EL (cell line): Measurements from ENCODE around the gene GLRX2.
"Not testable (repeated sequence)": the region's sequence is repeated elsewhere in the genome, so short reads cannot be mapped to it uniquely, and the experiment has no call there.

Experiments
- DNase-seq: peaks from one replicate; pipeline ENCODE4 v3.0.0-alpha.2; 2016

Gene GLRX2

GRCh38 chr1:193062698-193063463, 42.3 kb downstream of the GLRX2 start:
- peak; percentile 40 for DNase-seq

GRCh38 chr1:193060938-193061337, 44.3 kb downstream of the GLRX2 start:
- DNase-seq = peak; percentile 27

GRCh38 chr1:193060406-193060805, 44.8 kb downstream of the GLRX2 start:
- DNase-seq = no peak

- no peak for DNase-seq
These were observed 45.2 kb downstream of the GLRX2 start for GRCh38 chr1:193060115-193060403.

- peak; percentile 99 for DNase-seq
These were observed 45.7 kb downstream of the GLRX2 start, which contains the start of the genes RO60 and UCHL5 for GRCh38 chr1:193059282-193060114. RO60 (plus strand) TSS chr1:193059612; CDS start chr1:193069055, 9,443 bp downstream. UCHL5 (minus strand) TSS chr1:193059360; CDS start chr1:193059260, 100 bp downstream.

- DNase-seq = peak; percentile 63
These were observed 46.5 kb downstream of the GLRX2 start for GRCh38 chr1:193058529-193059281.

- DNase-seq = no peak
These were observed 51.0 kb downstream of the GLRX2 start for GRCh38 chr1:193054169-193054675.

GRCh38 chr1:193048913-193049312, 56.3 kb downstream of the GLRX2 start:
- DNase-seq = not testable (repeated sequence)
